ENCODE data around the gene KAZN. TPM values are rescaled to one million over a fixed set of nuclear protein-coding genes. Genes with fewer than 3 reads are reported as not detected.

KAZN gene
- polyA plus RNA-seq, 1 of the 3 experiments (the other 2 are of a cell fraction): 6.8 TPM

DNA sequence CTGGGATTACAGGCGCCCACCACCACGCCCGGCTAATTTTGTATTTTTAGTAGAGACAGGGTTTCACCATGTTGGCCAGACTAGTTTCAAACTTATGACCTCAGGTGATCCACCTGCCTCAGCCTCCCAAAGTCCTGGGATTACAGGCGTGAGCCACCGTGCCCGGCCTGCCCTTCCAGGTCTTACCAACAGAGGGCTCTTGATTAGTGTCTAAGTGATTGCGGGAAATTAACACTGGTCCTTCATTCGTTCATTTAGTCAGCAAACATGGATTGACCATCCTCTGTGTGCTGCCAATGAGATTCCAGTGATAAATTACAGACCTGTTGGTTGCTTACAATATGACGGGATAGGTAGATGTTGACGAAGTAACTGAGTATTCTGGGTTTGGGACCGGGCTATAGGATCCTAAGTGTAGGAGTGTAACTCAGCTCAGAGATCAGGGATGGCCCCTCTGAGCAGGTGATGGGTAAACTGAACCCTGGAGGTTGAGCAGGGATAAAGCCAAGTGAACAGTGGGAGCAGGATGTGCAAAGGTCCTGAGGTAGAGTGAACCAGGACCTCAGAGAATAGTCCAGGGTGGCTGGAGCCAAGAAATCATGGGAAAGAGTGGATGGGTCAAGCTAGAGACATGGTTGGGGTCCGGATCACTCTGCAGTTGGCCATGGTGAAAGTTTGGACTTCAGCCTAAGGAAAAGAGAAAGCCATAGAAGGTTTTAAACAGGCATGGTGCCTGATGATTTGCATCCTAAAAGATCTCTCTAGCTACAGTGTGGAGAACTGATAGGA, 171.2 kb downstream of the KAZN start:
- CTCF ChIA-PET: interaction anchor here (0.8 to 1.5 kb wide), 2 partner anchors 9 to 10 kb away, joined by 3 to 5 read pairs; no protein-coding TSS in a partner anchor
- no peaks in the 10 kb centered on the region for H3K27me3 ChIP-seq (ENCODE audit: insufficient read depth)
- H3K9me2 ChIP-seq: no peaks in the 10 kb centered on the region
- 47% methylated on average over 12 of the region's 12 CpGs for WGBS (ENCODE audit: low lambda C conversion rate)
- H3K36me3 ChIP-seq (replicated peaks in 1 of 2; ENCODE audit: control insufficient read depth in 1 of 2, insufficient read depth in 2 of 2, low read length in 1 of 2): no peaks in the 10 kb centered on the region
- no peaks in the 10 kb centered on the region for H3F3A ChIP-seq (replicated peaks; ENCODE audit: insufficient read depth)
- H3K9me3 ChIP-seq: no peaks in the 10 kb centered on the region
- no peaks in the 10 kb centered on the region for H4K20me1 ChIP-seq (ENCODE audit: insufficient read depth)
- H3K4me2 ChIP-seq: no peak overlapping the region
- H3K9ac ChIP-seq: no peak overlapping the region
- TF ChIP-seq, protein P1, sequence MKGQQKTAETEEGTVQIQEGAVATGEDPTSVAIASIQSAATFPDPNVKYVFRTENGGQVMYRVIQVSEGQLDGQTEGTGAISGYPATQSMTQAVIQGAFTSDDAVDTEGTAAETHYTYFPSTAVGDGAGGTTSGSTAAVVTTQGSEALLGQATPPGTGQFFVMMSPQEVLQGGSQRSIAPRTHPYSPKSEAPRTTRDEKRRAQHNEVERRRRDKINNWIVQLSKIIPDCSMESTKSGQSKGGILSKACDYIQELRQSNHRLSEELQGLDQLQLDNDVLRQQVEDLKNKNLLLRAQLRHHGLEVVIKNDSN (IDR thresholded peaks at IDR 0.05; ENCODE audit: borderline replicate concordance, low read depth): no peak
- TF ChIP-seq, protein P2, sequence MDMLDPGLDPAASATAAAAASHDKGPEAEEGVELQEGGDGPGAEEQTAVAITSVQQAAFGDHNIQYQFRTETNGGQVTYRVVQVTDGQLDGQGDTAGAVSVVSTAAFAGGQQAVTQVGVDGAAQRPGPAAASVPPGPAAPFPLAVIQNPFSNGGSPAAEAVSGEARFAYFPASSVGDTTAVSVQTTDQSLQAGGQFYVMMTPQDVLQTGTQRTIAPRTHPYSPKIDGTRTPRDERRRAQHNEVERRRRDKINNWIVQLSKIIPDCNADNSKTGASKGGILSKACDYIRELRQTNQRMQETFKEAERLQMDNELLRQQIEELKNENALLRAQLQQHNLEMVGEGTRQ (IDR thresholded peaks at IDR 0.05; ENCODE audit: borderline replicate concordance, low read depth, low read length): no peak
- no peak for TF ChIP-seq RXRA (IDR thresholded peaks at IDR 0.05; ENCODE audit: borderline replicate concordance, low read depth)
- TF ChIP-seq, protein P3, sequence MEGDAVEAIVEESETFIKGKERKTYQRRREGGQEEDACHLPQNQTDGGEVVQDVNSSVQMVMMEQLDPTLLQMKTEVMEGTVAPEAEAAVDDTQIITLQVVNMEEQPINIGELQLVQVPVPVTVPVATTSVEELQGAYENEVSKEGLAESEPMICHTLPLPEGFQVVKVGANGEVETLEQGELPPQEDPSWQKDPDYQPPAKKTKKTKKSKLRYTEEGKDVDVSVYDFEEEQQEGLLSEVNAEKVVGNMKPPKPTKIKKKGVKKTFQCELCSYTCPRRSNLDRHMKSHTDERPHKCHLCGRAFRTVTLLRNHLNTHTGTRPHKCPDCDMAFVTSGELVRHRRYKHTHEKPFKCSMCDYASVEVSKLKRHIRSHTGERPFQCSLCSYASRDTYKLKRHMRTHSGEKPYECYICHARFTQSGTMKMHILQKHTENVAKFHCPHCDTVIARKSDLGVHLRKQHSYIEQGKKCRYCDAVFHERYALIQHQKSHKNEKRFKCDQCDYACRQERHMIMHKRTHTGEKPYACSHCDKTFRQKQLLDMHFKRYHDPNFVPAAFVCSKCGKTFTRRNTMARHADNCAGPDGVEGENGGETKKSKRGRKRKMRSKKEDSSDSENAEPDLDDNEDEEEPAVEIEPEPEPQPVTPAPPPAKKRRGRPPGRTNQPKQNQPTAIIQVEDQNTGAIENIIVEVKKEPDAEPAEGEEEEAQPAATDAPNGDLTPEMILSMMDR (IDR thresholded peaks at IDR 0.05): peak; percentile 18; the same call in 1 of the 2 replicates
- no peak overlapping the region for H2AFZ ChIP-seq (ENCODE audit: low read depth)
- no peak overlapping the region for H3K4me3 ChIP-seq (ENCODE audit: low read depth in 2 of 2, low read length in 1 of 2)
- no peaks in the 10 kb centered on the region for H3K79me2 ChIP-seq (ENCODE audit: insufficient read depth)
- POLR2A ChIA-PET: no interaction called here
- H3K27ac ChIP-seq (ENCODE audit: low read depth in 2 of 2, low read length in 1 of 2): no peak overlapping the region
- H3K4me1 ChIP-seq (ENCODE audit: control insufficient read depth in 1 of 2, insufficient read depth in 2 of 2, low read depth in 1 of 2, low read length in 1 of 2): peaks cover 0 to 5% of the 10 kb centered on the region in 2 experiments; a peak in 1 of 4 replicates
- DNase-seq: no peak

DNA sequence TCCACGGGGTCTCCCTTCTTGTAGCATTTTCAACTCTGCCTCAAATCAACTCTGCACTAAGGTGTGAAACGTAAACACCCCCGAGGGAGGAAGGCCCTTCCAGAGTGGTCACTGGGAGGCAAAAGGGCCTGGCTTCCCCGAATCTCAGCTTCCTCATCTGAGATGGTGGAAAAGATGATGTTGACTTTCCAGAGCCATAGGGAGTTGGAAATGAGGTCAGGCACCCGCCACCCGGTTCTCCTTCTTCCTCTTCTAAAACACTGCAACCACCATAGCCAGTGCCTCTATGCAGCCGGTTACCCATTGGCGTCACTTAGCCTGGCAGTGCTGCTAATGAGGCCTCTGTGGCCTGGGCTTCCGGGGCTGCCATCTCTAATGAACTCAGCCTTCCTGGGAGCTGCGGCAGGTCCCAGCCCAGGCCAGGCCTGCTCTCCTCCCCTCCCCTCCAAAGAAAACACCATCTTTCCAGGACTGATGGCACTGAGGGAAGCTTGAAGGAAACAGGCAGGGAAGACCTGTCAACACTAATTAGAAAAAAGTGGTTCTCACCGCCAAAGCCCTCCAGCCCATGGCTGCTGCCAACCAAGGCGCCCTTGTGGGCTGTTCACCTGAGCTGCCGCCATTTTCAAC, 175.0 kb downstream of the KAZN start:
- no peak overlapping the region for H2AFZ ChIP-seq (ENCODE audit: low read depth)
- H3K4me2 ChIP-seq: no peak overlapping the region
- H3K4me1 ChIP-seq (ENCODE audit: control insufficient read depth in 1 of 2, insufficient read depth in 2 of 2, low read depth in 1 of 2, low read length in 1 of 2): peaks cover 0 to 5% of the 10 kb centered on the region in 2 experiments; a peak in 1 of 4 replicates
- no peaks in the 10 kb centered on the region for H3K27me3 ChIP-seq (ENCODE audit: insufficient read depth)
- H3K4me3 ChIP-seq (ENCODE audit: low read depth in 2 of 2, low read length in 1 of 2): no peak overlapping the region
- H4K20me1 ChIP-seq (ENCODE audit: insufficient read depth): no peaks in the 10 kb centered on the region
- ChIA-PET CTCF (interaction anchor here (0.6 to 1.0 kb wide), 2 partner anchors 9 to 254 kb away, joined by 3 read pairs; no protein-coding TSS in a partner anchor), POLR2A (no interaction called here)
- no peaks in the 10 kb centered on the region for H3K9me2 ChIP-seq
- H3K36me3 ChIP-seq (replicated peaks in 1 of 2; ENCODE audit: control insufficient read depth in 1 of 2, insufficient read depth in 2 of 2, low read length in 1 of 2): no peaks in the 10 kb centered on the region
- no peaks in the 10 kb centered on the region for H3K9me3 ChIP-seq
- DNase-seq: no peak
- WGBS (ENCODE audit: low lambda C conversion rate): 43% methylated on average over 12 of the region's 13 CpGs
- no peak for TF ChIP-seq MEF2A (IDR thresholded peaks at IDR 0.05; ENCODE audit: borderline replicate concordance, low read depth)
- TF ChIP-seq NFIC (IDR thresholded peaks at IDR 0.05; ENCODE audit: borderline replicate concordance): no peak
- no peak for TF ChIP-seq GABPA (IDR thresholded peaks at IDR 0.05; ENCODE audit: low read depth)
- TF ChIP-seq TAF1 (IDR thresholded peaks at IDR 0.05; ENCODE audit: borderline replicate concordance, low read depth, low read length): no peak
- TF ChIP-seq, protein P1 (IDR thresholded peaks at IDR 0.05; ENCODE audit: borderline replicate concordance, low read depth): no peak
- TF ChIP-seq, protein P4, sequence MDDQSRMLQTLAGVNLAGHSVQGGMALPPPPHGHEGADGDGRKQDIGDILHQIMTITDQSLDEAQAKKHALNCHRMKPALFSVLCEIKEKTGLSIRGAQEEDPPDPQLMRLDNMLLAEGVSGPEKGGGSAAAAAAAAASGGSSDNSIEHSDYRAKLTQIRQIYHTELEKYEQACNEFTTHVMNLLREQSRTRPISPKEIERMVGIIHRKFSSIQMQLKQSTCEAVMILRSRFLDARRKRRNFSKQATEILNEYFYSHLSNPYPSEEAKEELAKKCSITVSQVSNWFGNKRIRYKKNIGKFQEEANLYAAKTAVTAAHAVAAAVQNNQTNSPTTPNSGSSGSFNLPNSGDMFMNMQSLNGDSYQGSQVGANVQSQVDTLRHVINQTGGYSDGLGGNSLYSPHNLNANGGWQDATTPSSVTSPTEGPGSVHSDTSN (IDR thresholded peaks at IDR 0.05): no peak
- TF ChIP-seq ELF1 (IDR thresholded peaks at IDR 0.05): no peak
- no peak for TF ChIP-seq FOXJ3 (CRISPR knock-in tag; IDR thresholded peaks at IDR 0.05)
- no peak for TF ChIP-seq SIN3A (IDR thresholded peaks at IDR 0.05; ENCODE audit: borderline replicate concordance, low read depth, low read length)
- TF ChIP-seq, protein P5, sequence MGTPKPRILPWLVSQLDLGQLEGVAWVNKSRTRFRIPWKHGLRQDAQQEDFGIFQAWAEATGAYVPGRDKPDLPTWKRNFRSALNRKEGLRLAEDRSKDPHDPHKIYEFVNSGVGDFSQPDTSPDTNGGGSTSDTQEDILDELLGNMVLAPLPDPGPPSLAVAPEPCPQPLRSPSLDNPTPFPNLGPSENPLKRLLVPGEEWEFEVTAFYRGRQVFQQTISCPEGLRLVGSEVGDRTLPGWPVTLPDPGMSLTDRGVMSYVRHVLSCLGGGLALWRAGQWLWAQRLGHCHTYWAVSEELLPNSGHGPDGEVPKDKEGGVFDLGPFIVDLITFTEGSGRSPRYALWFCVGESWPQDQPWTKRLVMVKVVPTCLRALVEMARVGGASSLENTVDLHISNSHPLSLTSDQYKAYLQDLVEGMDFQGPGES (IDR thresholded peaks at IDR 0.05; ENCODE audit: low read depth, low read length): no peak
- TF ChIP-seq EZH2phosphoT487 (IDR thresholded peaks at IDR 0.05; ENCODE audit: borderline replicate concordance, low read depth): no peak
- no peak for TF ChIP-seq NRF1 (IDR thresholded peaks at IDR 0.05; ENCODE audit: low read depth, low read length)
- TF ChIP-seq, protein P2 (IDR thresholded peaks at IDR 0.05; ENCODE audit: borderline replicate concordance, low read depth, low read length): no peak
- H3K27ac ChIP-seq (ENCODE audit: low read depth in 2 of 2, low read length in 1 of 2): no peak overlapping the region
- H3F3A ChIP-seq (replicated peaks; ENCODE audit: insufficient read depth): no peaks in the 10 kb centered on the region
- H3K79me2 ChIP-seq (ENCODE audit: insufficient read depth): no peaks in the 10 kb centered on the region
- no peak overlapping the region for H3K9ac ChIP-seq
